Aorta (tissue), 5 donors: ENCODE data around the gene DNASE1L3. TPM values are rescaled to one million over a fixed set of nuclear protein-coding genes. Genes with fewer than 3 reads are reported as not detected.
A peak's percentile ranks its signal among the peaks of the same experiment; 100 is the strongest.

ENCODE experiments used
- ATAC-seq: fragments of 200-7000 bp; cut with Tn5 transposase; one replicate; pipeline ENCODE4 v1.9.1; 2022; ENCODE audit warnings: moderate library complexity; ENCODE audit not compliant: low FRiP score
- DNase-seq, 2 donors: peaks; one replicate each; pipeline ENCODE4 v3.0.0-alpha.2; 2020
- H3K27ac ChIP-seq, 2 donors: one replicate each; pipeline ENCODE4 v1.5.1; 2013; ENCODE audit warnings: low read length in 2 of 2, mild to moderate bottlenecking in 2 of 2, moderate library complexity in 2 of 2, control low read depth in 1 of 2, inconsistent platforms in 1 of 2, low read depth in 1 of 2
- H3K27me3 ChIP-seq, 2 donors: one replicate each; pipeline ENCODE4 v1.6.1; 2013; ENCODE audit warnings: control low read depth in 1 of 2, low read length in 1 of 2, mild to moderate bottlenecking in 1 of 2, moderate library complexity in 1 of 2; ENCODE audit not compliant: insufficient read depth in 2 of 2, control insufficient read depth in 1 of 2
- H3K36me3 ChIP-seq, 2 donors: one replicate each; pipeline ENCODE4 v1.6.1; 2013; ENCODE audit warnings: control low read depth in 1 of 2, low read length in 1 of 2, mild to moderate bottlenecking in 1 of 2; ENCODE audit not compliant: insufficient read depth in 2 of 2, control insufficient read depth in 1 of 2
- H3K4me1 ChIP-seq, 2 donors: one replicate each; pipeline ENCODE4 v1.6.1; 2013; ENCODE audit warnings: low read length in 2 of 2, control low read depth in 1 of 2, mild to moderate bottlenecking in 1 of 2, moderate library complexity in 1 of 2; ENCODE audit not compliant: insufficient read depth in 2 of 2, control insufficient read depth in 1 of 2
- H3K4me3 ChIP-seq, 2 donors: one replicate each; pipeline ENCODE4 v1.5.1; 2013; ENCODE audit warnings: low read length in 2 of 2, control low read depth in 1 of 2, mild to moderate bottlenecking in 1 of 2
- H3K9me3 ChIP-seq: one replicate; pipeline ENCODE4 v1.6.1; 2013; ENCODE audit warnings: mild to moderate bottlenecking, low read length; ENCODE audit not compliant: control insufficient read depth
- WGBS, 2 donors: extraction: QIAGEN DNeasy Blood & Tissue Kit; methylation state at CpG; one replicate each; pipeline ENCODE4 v1.1.7; 2013; 5-methylcytosine and 5-hydroxymethylcytosine counted together
- intact Hi-C, 2 donors: fragments of 100-400 bp; cut with DNase I; formaldehyde crosslinking; loops; one replicate each; pipeline versions ENCODE4 v1.14.2 to v1.15.0; 2022
- polyA plus RNA-seq, 2 donors: library from polyadenylated mRNA; stranded (reverse); fragments of 200-250 nt; gene quantifications; one replicate each; pipeline ENCODE4 v1.2.3, GENCODE V29; 2013
- total RNA-seq, 2 donors: library from RNA; stranded (reverse); fragmentation: NEBNext Ultra II Directional; extraction: Animal tissue kit (Norgen Biotek cat#: 25700); gene quantifications; one replicate each; pipeline ENCODE4 v1.2.1, GENCODE V29; 2021
- donor health status: healthy with polysubstance abuse.
- donor health status: Bipolar disorder and iron deficiency.
- donor health status: DM: no; HTN: no; CAD: no.
- donor health status: DM: no; HTN: no; CAD: no.
- donor health status: DM: yes; HTN: yes; CAD: no.

Gene DNASE1L3
- total and polyA plus RNA-seq, 4 donors: 1.4 to 19.8 (median 5.7) TPM

DNA sequence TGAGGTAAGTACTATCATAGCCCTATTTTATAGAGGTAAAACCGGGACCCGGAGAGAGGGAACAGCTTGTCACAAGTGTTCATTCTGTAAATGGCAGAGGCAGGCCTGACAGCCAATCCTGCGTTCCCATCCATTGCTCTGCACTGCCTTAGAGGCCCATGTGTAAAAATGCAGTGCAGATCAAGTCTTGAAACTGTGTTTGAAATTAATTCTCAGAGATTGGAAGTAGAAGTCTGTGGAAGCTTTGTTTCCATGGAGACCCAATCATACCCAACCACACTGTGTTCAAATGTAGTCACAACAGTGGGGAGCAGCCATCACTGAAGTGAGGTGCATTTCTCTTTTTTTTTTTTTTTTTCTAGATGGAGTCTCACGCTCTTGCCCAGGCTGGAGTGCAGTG, 13.1 kb upstream of the DNASE1L3 start:
- Histone ChIP-seq H3K4me3 (no peak overlapping the region), H3K36me3 (no peaks in the 10 kb centered on the region), H3K27me3 (no peaks in the 10 kb centered on the region), H3K9me3 (no peaks in the 10 kb centered on the region), H3K27ac (no peak overlapping the region), H3K4me1 (no peaks in the 10 kb centered on the region)
- ATAC-seq (no peak), DNase-seq (no peak)
- 93 to 94% methylated on average over 4 of the region's 4 CpGs for WGBS, 2 donors
- intact Hi-C loops: no loop called here

DNA sequence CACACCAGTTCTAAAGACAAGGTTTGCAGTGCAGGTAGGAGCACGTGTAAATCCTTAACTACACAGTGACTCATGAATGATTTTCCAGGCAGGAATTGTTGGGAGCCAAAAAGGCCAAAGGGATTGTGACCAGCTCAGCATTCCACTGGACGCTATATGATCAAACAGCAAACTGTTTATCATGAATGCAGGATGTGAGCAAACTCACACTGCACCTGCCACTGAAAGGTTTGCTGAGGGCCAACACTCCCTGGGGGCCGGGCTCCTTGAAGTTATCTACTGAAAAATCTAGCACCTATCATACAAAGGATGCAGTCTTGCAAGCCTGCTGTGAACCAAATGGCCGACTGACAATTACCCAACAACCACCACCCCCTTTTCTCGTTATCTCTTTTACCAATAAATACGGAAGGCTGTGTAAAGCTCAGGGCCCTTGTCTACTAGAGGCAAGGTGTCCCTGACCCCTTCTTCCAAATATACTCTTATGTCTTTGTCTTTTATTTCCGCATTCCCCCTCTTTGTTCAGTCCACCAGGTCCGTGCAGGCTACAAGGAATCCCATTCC, 11.5 kb upstream of the DNASE1L3 start:
- no peak for DNase-seq
- Histone ChIP-seq H3K9me3 (no peaks in the 10 kb centered on the region), H3K27ac (no peak overlapping the region), H3K4me3 (no peak overlapping the region), H3K36me3 (no peaks in the 10 kb centered on the region), H3K27me3 (no peaks in the 10 kb centered on the region), H3K4me1 (no peaks in the 10 kb centered on the region)
- WGBS, 2 donors: 82 to 84% methylated on average over 8 of the region's 8 CpGs
- ATAC-seq: no peak
- intact Hi-C loops: no loop called here

DNA sequence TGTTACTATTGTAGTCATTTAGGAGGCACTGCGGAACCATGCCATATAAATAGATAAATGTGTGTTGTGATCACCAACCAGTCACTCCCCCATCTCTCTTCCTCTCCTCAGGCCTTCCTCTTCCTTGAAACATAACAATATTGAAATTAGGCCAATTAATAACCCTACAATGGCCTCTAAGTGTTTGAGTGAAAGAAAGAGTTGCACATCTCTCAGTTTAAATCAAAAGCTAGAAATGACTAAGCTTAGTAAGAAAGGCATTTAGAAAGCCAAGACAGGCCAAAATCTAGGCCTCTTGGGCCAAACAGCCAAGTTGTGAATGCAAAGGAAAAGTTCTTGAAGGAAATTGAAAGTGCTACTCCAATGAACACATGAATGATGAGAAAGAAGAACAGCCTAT, 8.1 kb upstream of the DNASE1L3 start:
- Histone ChIP-seq H3K36me3 (no peaks in the 10 kb centered on the region), H3K9me3 (no peaks in the 10 kb centered on the region), H3K4me1 (no peaks in the 10 kb centered on the region), H3K27me3 (no peaks in the 10 kb centered on the region), H3K4me3 (no peak overlapping the region), H3K27ac (no peak overlapping the region)
- DNase-seq (no peak), ATAC-seq (no peak)
- intact Hi-C loops: loop anchor here in 1 of 2 donors (5.0 kb wide), 1 partner anchor 42 kb away; no protein-coding TSS in a partner anchor
- 96% methylated on average over 1 of the region's 1 CpG for WGBS, 2 donors

DNA sequence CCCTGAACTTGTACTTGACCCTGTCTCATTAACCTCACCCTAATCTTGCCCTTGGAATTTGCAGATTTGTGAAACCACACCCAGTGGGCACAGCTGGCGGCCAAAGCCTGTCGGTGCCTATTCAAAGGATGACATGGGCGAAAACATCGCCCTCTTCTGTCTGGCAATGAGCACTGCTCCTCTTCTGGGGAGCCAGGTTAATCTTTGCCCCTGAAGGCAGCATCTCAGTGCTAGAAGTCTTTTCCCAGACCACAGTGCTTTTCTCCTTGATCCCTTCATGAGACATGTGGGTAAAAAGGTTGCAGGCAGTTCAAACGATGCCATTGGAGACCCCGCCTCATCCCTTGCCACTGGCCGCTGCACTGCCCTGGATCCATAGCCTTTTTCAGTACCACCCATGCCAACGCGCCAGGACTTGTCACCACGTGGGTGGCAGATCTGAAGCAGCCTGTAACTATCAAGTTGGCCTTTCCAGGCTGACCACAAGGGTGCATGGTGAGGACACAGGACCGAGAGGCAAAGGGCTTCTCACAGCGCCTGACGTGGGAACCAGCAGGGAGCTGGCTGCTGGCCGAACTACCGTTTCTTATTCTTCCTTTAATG, 6.5 kb upstream of the DNASE1L3 start:
- no peaks in the 10 kb centered on the region for H3K9me3 ChIP-seq
- ATAC-seq (peak; percentile 81), DNase-seq (peak; percentile 86 to 90)
- WGBS, 2 donors: 25 to 28% methylated on average over 15 of the region's 15 CpGs
- no peak overlapping the region for H3K27ac ChIP-seq
- H3K27me3 ChIP-seq: no peaks in the 10 kb centered on the region
- H3K4me1 ChIP-seq: no peaks in the 10 kb centered on the region
- intact Hi-C loops: loop anchor here in 1 of 2 donors (2.0 to 5.0 kb wide), 2 partner anchors 40 to 209 kb away; partner anchors contain the start of gene FLNB
- H3K4me3 ChIP-seq: no peak overlapping the region
- H3K36me3 ChIP-seq: no peaks in the 10 kb centered on the region

DNA sequence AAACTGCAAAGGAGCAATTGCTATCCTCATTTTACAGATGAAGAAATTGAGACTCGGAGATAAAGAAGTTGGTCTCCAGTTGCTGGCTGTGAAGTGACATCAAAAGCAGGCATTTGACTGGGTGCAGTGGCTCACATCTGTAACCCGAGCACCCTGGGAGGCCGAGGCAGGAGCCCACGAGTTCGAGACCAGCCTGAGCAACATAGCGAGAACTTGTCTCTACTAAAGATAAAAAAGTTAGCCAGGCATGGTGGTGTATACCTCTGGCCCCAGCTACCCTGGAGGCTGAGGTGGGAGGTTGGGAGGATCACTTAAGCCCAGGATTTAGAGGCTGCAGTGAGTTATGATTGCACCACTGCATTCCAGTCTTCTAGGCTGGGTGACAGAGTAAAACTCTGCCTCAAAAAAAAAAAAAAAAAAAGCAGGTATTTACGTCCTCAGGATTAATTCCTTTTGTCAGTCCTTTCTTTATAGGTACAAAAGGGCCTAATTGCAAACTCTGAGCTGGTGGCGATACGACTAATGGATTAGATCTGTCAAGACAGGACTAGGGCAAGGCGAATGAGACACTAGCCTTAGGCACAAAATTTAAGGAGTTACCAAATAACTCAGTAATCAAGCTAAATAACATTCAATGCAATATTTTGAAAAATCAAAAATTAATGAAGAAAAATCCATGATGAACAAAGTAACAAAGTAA, 5.9 kb upstream of the DNASE1L3 start:
- H3K4me3 ChIP-seq: no peak overlapping the region
- H3K9me3 ChIP-seq: no peaks in the 10 kb centered on the region
- no peaks in the 10 kb centered on the region for H3K27me3 ChIP-seq
- intact Hi-C loops: loop anchor here in 1 of 2 donors (2.0 to 5.0 kb wide), 2 partner anchors 39 to 208 kb away; partner anchors contain the start of gene FLNB
- no peak for DNase-seq
- 83 to 88% methylated on average over 10 of the region's 10 CpGs for WGBS, 2 donors
- H3K4me1 ChIP-seq: no peaks in the 10 kb centered on the region
- no peaks in the 10 kb centered on the region for H3K36me3 ChIP-seq
- no peak for ATAC-seq
- H3K27ac ChIP-seq: no peak overlapping the region

DNA sequence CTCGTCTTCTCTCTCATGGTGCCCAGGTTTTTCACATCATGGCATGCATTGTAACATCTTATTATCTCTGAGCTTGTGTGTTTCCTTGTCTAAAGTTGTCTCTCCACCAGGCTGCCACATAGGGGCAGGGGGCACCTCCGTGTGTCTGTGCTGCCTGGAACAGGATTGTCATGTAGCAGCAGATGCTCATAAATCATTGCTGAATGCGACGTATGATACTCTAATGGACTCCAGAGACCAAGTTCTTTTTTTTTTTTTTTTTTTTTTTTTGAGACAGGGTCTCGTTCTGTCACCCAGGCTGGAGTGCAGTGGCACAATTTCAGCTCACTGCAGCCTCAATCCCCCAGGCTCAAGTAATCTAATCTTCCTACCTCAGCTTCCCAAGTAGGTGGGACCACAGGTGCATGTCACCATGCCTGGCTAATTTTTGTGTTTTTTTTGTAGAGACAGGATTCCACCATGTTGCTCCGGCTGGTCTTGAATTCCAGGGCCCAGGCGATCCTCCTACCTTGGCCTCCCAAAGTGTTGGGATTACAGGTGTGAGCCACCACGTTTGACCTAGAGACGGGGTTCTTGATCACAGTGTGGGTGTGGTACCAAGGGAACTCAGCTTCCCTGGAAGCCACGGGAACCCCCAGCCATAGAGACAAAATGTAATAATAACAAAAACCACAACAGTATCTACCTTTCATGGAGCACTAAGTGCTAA, 4.7 kb upstream of the DNASE1L3 start:
- ATAC-seq (no peak), DNase-seq (no peak)
- WGBS, 2 donors: 86 to 92% methylated on average over 9 to 10 of the region's 10 CpGs
- H3K27me3 ChIP-seq: no peaks in the 10 kb centered on the region
- no peaks in the 10 kb centered on the region for H3K4me1 ChIP-seq
- no peak overlapping the region for H3K27ac ChIP-seq
- no peak overlapping the region for H3K4me3 ChIP-seq
- no peaks in the 10 kb centered on the region for H3K36me3 ChIP-seq
- intact Hi-C loops: loop anchor here in 1 of 2 donors (2.0 to 5.0 kb wide), 2 partner anchors 38 to 207 kb away; partner anchors contain the start of gene FLNB
- H3K9me3 ChIP-seq: no peaks in the 10 kb centered on the region

DNA sequence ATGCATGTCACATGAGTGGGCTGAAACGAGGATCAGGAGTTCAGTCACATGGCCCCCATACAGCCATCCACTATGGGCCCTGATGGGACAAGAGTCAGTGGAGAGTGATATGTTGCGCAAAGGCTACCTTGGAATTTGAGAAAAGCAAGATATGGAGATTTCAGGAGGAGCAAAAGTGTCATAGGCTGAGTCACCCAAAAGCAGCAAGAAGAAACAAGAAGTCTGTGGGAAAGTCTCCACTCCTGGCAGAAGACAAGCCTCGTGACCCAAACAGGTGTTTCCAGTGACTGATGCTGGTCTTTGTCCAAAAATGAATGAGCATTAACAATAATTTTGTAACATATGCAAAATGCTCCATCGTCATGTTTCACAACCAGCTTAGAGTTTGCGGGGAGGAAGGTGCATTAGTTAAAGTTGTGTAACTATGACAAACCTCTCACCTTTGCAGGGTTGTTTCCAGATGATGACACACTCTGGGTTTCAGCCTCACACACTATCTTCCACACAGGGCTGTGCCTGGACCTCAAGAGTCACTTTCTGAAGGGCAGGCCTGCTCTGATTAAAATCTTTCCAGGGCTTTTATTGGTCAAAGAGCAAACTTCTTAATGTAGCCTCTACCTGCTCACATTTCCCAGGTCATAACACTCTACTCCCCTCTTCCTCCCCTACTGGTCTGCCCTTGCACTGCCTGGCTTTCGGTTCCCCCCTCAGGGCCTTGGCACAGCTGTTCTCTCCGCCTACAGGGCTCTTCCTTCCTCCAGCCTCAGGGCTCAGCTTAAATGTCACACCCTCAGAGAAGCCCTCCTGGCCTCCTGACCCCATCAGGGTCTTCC, 3.9 kb upstream of the DNASE1L3 start:
- DNase-seq: peak in 1 of 2 donors; percentile 49
- intact Hi-C loops: loop anchor here in 1 of 2 donors (5.0 kb wide), 1 partner anchor 37 kb away; no protein-coding TSS in a partner anchor
- Histone ChIP-seq H3K4me1 (no peaks in the 10 kb centered on the region), H3K36me3 (no peaks in the 10 kb centered on the region), H3K27ac (no peak overlapping the region), H3K4me3 (no peak overlapping the region), H3K27me3 (no peaks in the 10 kb centered on the region), H3K9me3 (no peaks in the 10 kb centered on the region)
- WGBS, 2 donors: 84 to 87% methylated on average over 7 of the region's 7 CpGs
- peak; percentile 57 for ATAC-seq

DNA sequence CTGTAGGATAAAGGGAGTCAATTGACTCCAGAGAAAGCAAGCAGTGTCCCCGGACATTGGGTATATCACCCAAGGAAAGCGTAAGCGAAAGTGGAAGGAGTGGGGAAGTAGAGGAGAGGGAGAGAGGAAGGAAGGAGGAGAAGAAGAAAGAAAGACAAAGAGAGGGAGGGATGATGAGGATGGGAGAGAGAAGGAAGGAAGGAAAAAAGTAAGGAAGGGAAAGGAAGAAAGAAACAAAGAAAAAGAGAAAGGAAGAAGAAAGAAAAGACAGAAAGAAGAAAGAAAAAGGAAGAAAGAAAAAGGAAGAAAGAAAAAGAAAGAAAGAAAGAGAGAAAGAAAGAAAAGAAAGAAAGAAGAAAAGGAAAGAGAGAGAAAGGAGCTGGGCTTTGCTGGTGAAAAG, 839 bp downstream of the DNASE1L3 start:
- Histone ChIP-seq H3K4me1 (no peaks in the 10 kb centered on the region), H3K27me3 (no peaks in the 10 kb centered on the region), H3K27ac (no peak overlapping the region), H3K9me3 (no peaks in the 10 kb centered on the region), H3K36me3 (no peaks in the 10 kb centered on the region), H3K4me3 (no peak overlapping the region)
- DNase-seq (no peak), ATAC-seq (no peak)
- intact Hi-C loops: no loop called here
- 80 to 93% methylated on average over 3 of the region's 3 CpGs for WGBS, 2 donors
